HEK293T (cell line): ENCODE measurements around the gene NAGLU.
A peak's percentile ranks its signal among the peaks of the same experiment; 100 is the strongest.

Experiments used
- CTCF ChIA-PET: fragments of 350-600 bp; formaldehyde crosslinking; extraction: SDS; loops from one replicate; lab custom pipeline; 2021; ENCODE audit warnings: antibody characterized with exemption, inconsistent platforms; lab: Yijun Ruan, JAX
- POLR2A ChIA-PET: fragments of 350-600 bp; formaldehyde crosslinking; extraction: SDS; loops from one replicate; lab custom pipeline; 2020; ENCODE audit warnings: antibody characterized with exemption, inconsistent platforms; lab: Yijun Ruan, JAX
- DNase-seq: peaks from one replicate; pipeline ENCODE4 v3.0.0; 2012; ENCODE audit warnings: mixed read lengths; ENCODE audit errors: extremely low spot score
- ARNT ChIP-seq: fragments of 450-650 bp; IDR thresholded peaks from 2 replicates; pipeline ENCODE4 v1.6.1; 2017; ENCODE audit warnings: mild to moderate bottlenecking
- CTBP1 ChIP-seq: fragments of 450-650 bp; IDR thresholded peaks from 2 replicates; pipeline ENCODE4 v1.6.1; 2016; ENCODE audit warnings: borderline replicate concordance
- ELF4 ChIP-seq: fragments of 450-650 bp; IDR thresholded peaks from 2 replicates; pipeline ENCODE4 v1.6.1; 2017; ENCODE audit warnings: antibody characterized with exemption
- FOXA1 ChIP-seq: fragments of 450-650 bp; IDR thresholded peaks from 2 replicates; pipeline ENCODE4 v1.6.1; 2016; ENCODE audit warnings: mild to moderate bottlenecking
- FOXK2 ChIP-seq: fragments of 450-650 bp; IDR thresholded peaks from 2 replicates; pipeline ENCODE4 v1.6.1; 2016; ENCODE audit warnings: mild to moderate bottlenecking
- FOXM1 ChIP-seq: fragments of 450-650 bp; IDR thresholded peaks from 2 replicates; pipeline ENCODE4 v1.6.1; 2017; ENCODE audit warnings: mild to moderate bottlenecking, borderline replicate concordance
- HDGF ChIP-seq: fragments of 450-650 bp; IDR thresholded peaks from 2 replicates; pipeline ENCODE4 v1.6.1; 2017; ENCODE audit warnings: antibody characterized with exemption, borderline replicate concordance
- L3MBTL2 ChIP-seq: fragments of 450-650 bp; conservative IDR thresholded peaks from 2 replicates; pipeline ENCODE4 v1.6.1; 2016; ENCODE audit warnings: mild to moderate bottlenecking
- LEF1 ChIP-seq: fragments of 450-650 bp; IDR thresholded peaks from 2 replicates; pipeline ENCODE4 v1.6.1; 2017; ENCODE audit warnings: mild to moderate bottlenecking, borderline replicate concordance
- NFRKB ChIP-seq: fragments of 450-650 bp; IDR thresholded peaks from 2 replicates; pipeline ENCODE4 v1.6.1; 2016; ENCODE audit warnings: mild to moderate bottlenecking, moderate library complexity
- PKNOX1 ChIP-seq: fragments of 450-650 bp; IDR thresholded peaks from 2 replicates; pipeline ENCODE4 v1.6.1; 2016
- SP1 ChIP-seq: fragments of 450-650 bp; IDR thresholded peaks from 2 replicates; pipeline ENCODE4 v1.6.1; 2017
- SUZ12 ChIP-seq: fragments of 450-650 bp; IDR thresholded peaks from 2 replicates; pipeline ENCODE4 v1.6.1; 2016; ENCODE audit warnings: mild to moderate bottlenecking
- TARDBP ChIP-seq: fragments of 450-650 bp; IDR thresholded peaks from 2 replicates; pipeline ENCODE4 v1.6.1; 2016
- ZNF384 ChIP-seq: fragments of 450-650 bp; IDR thresholded peaks from 2 replicates; pipeline ENCODE4 v1.6.1; 2016

The NAGLU gene

DNA sequence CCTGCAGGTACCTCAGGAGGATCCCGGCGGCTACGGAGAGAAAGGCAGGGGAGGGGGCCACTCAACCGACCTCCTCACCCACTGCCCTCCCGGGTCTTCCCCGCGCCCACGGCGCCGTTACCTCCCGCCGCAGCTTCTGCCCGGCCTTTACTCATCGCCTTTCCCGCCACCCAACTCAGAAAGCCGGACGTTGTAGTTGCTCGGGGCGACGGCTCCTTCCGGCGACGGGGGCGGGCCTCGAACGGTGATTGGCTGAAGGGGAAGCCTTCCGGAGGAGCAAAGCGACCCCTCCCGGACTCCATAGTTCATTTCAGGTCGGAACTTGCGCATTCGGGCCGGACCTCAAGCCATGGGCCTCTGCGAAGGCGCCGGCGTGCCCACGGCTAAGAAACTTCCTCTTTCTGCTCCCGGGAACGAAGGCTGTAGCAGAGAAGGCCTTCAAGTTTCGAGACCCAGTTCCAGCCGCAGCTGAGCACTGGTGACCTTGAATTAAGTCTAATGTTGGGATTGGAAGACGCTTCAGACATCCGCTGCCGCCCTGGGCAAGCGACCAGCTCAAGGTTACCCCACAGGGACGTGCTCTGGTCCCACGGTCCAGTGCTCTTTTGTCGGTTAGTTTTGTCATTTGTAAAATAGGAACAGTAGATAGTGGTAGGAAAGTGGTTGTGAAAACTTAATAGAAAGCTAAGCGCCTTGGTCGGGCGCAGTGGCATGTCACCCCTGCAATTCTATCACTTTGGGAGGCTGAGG is 41.7 kb downstream of the NAGLU start, which contains the start of gene PSMC3IP:
TSS of gene PSMC3IP (minus strand) at position 198 of the 750 bp plus-strand sequence. CDS start at position 155, 43 bp downstream.
- POLR2A ChIA-PET, result interaction anchor here (0.6 to 6.4 kb wide), 26 partner anchors 8 to 246 kb away, joined by 3 to 122 read pairs (median 6); partner anchors contain the start of genes BECN1, CCR10, CNTNAP1 and MLX
- DNase-seq, result peak; percentile 96
- CTCF ChIA-PET, result interaction anchor here (0.6 to 3.5 kb wide), 31 partner anchors 8 to 361 kb away, joined by 3 to 43 read pairs (median 4); partner anchors contain the start of genes BECN1, CNTNAP1, MLX and PLEKHH3
- TF ChIP-seq ELF4 (0 out of 2 replicates have a peak, but pooled peaks have one; percentile 49), L3MBTL2 (peak; percentile 61), HDGF (no peak)

GRCh38 chr17:42578282-42578869 is 42.3 kb downstream of the NAGLU start:
- DNase-seq, result peak; percentile 85
- no peak for TF ChIP-seq HDGF
- peak; percentile 96 for TF ChIP-seq ZNF384
- POLR2A ChIA-PET, result interaction anchor here (0.6 to 6.4 kb wide), 26 partner anchors 8 to 246 kb away, joined by 3 to 122 read pairs (median 6); partner anchors contain the start of genes BECN1, CCR10, CNTNAP1 and MLX
- CTCF ChIA-PET, result interaction anchor here (0.5 to 3.5 kb wide), 34 partner anchors 9 to 360 kb away, joined by 3 to 43 read pairs (median 4); partner anchors contain the start of genes BECN1, CNTNAP1, MLX and PLEKHH3

DNA sequence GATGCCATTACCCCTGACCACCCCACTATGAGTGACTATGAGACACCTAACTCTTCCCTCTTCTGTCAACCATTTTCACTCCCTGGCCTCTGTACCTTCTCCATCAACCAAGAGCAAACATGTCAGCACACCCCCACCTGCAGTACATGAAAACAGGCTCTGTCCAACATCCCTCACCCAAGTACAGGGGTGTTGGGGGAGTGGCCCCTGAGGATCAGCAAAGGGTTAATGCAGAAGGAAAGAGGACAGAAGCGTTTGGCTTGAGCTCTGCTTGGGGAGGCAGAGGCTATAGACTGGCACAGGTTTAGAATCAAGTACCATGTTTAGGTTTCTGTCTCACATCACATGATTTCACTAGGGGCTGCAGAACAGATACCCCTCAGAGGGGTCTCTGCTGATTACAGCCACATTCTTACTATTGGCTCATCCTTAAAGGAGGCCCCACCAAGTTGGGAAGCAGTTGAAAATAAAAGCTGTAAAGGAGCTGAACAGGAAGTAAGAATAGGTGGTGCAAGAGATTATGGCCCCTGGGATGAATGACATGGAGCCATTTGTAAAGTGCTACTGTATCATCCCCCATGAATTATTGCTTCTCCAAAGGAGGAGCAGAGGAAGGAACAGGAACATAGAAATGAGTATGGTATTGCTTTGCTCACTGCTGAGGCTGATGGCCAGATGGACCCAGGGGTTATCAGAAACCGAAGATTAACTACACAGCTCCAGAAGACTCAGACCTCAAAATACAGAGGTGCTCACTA is 43.9 kb downstream of the NAGLU start:
- POLR2A ChIA-PET, result interaction anchor here (0.6 to 6.4 kb wide), 8 partner anchors 12 to 899 kb away, joined by 3 to 122 read pairs (median 4); partner anchors contain the start of genes CCR10, CNTNAP1, PLEKHH3 and RETREG3
- no peak for TF ChIP-seq CTBP1
- TF ChIP-seq PKNOX1, result no peak
- TF ChIP-seq SP1, result no peak
- TF ChIP-seq TARDBP, result no peak
- no peak for TF ChIP-seq NFRKB
- DNase-seq, result no peak
- CTCF ChIA-PET, result interaction anchor here (0.5 to 3.5 kb wide), 2 partner anchors 100 to 339 kb away, joined by 3 to 43 read pairs; no protein-coding TSS in a partner anchor

DNA sequence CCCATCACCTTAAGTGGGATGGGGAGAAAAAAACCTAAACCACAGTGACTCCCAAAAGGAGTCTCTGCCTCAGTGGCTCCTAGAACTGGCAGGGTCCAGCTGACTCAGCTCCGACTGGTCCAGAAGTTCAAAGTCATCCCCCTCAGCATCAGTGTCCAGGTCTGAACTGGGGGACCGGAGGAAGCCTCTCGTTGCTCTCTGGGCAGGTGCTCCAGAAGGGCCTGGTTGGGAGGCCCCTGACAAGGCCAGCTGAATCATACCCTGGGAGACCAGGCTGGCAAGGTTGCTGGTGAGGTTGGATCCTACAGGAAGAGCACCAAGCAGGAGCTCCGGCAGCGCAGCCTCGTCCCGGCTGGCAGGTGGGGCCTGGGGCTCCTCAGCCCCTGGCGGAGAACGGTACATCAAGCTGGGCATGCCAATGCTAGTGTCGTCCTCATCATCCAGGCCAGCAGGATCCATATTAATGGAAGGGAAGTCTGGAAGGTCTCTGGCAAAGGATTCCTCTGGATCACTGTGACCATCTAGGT is 45.8 kb downstream of the NAGLU start:
- ChIA-PET POLR2A (interaction anchor here (1.2 to 1.5 kb wide), 5 partner anchors 8 to 95 kb away, joined by 3 to 5 read pairs (median 3); partner anchors contain the start of genes MLX, PLEKHH3, RETREG3 and TUBG1), CTCF (no interaction called here)
- no peak for DNase-seq
- TF ChIP-seq FOXM1 (no peak), FOXK2 (no peak), ZNF384 (no peak)

DNA sequence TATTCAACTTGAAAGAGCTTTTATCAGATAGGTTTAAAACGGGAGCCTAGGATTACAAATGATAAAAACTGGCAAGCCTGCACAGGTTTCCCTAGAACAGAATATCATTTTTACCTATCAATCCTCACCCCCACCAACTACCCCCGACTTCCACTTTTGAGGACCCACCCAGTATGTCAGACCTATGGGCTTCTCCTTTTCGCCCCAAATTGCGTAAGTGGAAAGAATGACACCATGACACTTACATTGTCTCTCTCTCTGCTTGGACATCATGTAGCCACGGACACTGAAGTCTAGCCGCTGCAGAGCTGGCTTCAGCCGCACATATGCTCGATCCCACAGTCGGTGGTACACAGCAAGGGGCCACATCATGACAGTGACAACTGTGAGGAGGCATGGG is 48.8 kb downstream of the NAGLU start:
- POLR2A ChIA-PET, result no interaction called here
- CTCF ChIA-PET, result no interaction called here
- no peak for TF ChIP-seq CTBP1
- no peak for DNase-seq

DNA sequence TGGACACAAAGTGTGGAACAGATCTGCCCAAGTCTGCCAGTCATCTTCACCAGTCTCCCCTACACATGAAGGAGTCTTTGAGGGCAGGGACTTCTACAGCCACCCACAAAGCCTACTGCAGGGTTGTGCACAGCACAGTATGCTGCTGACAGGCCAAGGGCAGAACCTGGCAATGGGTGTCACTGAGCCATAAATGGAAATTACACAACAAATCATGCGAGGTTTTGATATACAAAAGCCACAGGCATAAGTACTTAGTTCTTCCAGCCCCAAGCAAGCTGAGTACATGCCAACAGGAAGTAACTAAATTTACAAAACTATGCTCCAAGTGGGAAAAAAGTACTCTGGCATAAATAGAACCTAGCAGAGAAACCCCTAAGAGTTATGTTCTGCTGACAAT is 49.3 kb downstream of the NAGLU start:
- POLR2A ChIA-PET, result interaction anchor here (1.0 to 1.4 kb wide), 2 partner anchors 23 to 24 kb away, joined by 3 to 4 read pairs; partner anchors contain the start of genes RETREG3 and TUBG1
- CTCF ChIA-PET, result no interaction called here
- DNase-seq, result no peak
- TF ChIP-seq NFRKB (no peak), SUZ12 (no peak), ARNT (no peak), TARDBP (no peak), ELF4 (no peak), CTBP1 (no peak), FOXM1 (no peak)

DNA sequence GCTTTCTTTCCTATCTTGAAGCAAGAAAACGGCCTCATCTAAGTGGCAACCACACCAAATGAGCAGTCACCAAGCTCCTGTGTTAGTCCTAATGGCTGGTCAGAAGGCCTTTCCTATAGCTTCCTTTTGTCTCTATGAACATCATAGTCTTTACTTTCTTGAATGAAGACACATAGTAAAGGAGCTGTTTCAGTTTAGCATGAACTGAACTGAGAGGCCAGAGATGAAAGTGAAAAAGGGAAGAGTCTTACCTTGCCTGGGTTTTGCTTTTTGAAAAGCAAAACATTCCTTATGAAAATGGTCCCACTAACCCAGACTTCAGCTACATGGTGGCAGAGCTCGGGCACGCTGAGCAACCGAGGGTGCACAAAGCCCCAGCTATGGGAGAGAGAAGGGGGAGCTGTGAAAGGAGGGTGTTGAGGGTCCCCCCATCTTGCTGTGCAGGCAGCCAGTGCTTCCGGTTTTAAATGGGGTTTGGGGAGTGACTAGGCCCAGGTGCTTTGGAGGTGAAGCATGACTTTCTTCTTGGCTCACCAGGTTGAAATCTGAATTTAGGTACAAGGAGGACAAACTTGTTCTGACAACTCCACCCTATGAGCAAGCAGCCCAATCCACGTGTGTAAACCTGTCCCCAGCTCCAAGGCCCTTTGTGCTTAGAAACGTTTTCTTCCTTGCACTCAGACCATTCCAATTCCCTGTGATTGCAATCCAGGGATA is 50.6 kb downstream of the NAGLU start:
- CTCF ChIA-PET, result interaction anchor here (1.5 to 1.7 kb wide), 2 partner anchors 8 to 177 kb away, joined by 4 to 7 read pairs; no protein-coding TSS in a partner anchor
- DNase-seq, result no peak
- no peak for TF ChIP-seq ELF4
- TF ChIP-seq ARNT, result no peak
- TF ChIP-seq ZNF384, result no peak
- TF ChIP-seq L3MBTL2, result no peak
- TF ChIP-seq HDGF, result no peak
- no peak for TF ChIP-seq FOXM1
- no peak for TF ChIP-seq FOXA1
- TF ChIP-seq NFRKB, result no peak
- no peak for TF ChIP-seq CTBP1
- no peak for TF ChIP-seq LEF1
- TF ChIP-seq PKNOX1, result no peak
- no peak for TF ChIP-seq TARDBP
- POLR2A ChIA-PET, result interaction anchor here (0.8 to 2.2 kb wide), 3 partner anchors 21 to 50 kb away, joined by 3 to 11 read pairs (median 4); partner anchors contain the start of genes RETREG3 and TUBG1
